ENCODE measurements around the gene SYVN1. TPM values are rescaled to one million over a fixed set of nuclear protein-coding genes. Genes with fewer than 3 reads are reported as not detected.
"Not testable (repeated sequence)": the region's sequence is repeated elsewhere in the genome, so short reads cannot be mapped to it uniquely, and the experiment has no call there.

The SYVN1 gene
- total RNA-seq, 1 donor from 2014 or later = 7.7 TPM

GRCh38 chr11:65152122-65152521 is 17.8 kb upstream of the SYVN1 start:
- no peak for FAIRE-seq

GRCh38 chr11:65151331-65151899 is 17.1 kb upstream of the SYVN1 start:
- no peak for FAIRE-seq

More at GRCh38 chr11:65152122-65152521, 17.8 kb upstream of the SYVN1 start:
- no peak for DNase-seq (ENCODE audit: low spot score in 2 of 2)

DNA sequence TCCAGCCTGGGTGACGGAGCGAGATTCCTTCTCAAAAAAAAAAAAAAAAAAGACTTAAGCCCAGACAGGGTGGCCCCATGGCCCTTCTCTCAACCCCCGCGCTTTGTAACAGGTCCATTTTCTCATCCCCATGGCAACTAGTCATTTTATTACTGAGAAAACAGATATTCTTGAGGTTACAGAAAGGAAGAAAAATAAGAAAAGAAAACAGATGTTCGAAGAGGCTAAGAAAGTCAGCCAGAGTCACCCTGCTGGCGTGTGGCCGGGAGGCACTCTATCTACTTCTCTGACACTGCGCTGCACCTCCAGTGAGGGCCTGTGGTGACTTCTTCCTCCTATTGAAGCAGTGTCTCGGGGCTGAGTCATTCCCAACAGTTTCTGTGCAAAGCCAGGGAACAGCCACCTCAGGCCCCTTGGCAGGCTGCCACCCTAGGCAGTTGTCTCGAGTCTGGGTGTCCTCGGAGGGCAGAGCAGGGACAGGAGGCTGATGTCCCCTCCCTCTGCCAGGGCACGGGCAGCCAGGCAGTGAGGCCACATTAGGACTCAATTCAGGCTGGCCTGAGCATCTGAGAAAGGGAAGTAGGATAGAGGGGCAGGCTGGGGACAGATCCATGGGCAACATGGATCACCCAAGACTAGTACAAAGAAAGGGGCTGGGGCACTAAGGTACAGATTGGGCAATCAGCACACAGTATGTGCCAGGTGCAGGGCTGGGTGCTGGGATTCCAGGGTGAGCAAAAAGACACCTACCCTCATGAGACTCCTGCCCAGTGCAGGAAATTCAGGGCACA is 16.4 kb upstream of the SYVN1 start:
- DNase-seq (ENCODE audit: low spot score in 2 of 2) = peak in 1 of 2 donors; percentile 68
- no peak for FAIRE-seq

More at GRCh38 chr11:65151331-65151899, 17.1 kb upstream of the SYVN1 start:
- DNase-seq (ENCODE audit: low spot score in 2 of 2) = no peak

DNA sequence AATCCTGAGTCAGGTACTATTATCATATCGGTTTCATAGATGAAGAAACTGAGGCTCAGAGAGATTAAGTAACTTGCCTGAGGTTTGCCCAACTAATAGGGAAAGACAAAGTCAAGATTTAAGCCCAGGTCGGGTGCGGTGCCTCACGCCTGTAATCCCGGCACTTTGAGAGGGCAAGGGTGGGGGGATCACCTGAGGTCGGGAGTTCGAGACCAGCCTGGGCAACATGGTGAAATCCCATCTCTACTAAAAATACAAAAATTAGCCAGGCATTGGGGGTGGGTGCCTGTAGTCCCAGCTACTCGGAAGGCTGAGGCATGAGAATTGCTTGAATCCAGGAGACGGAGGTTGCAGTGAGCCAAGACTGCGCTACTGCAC is 15.8 kb upstream of the SYVN1 start:
- FAIRE-seq = not testable (repeated sequence)

GRCh38 chr11:65148657-65149056 is 14.3 kb upstream of the SYVN1 start:
- FAIRE-seq = no peak

More for the DNA sequence above, 15.8 kb upstream of the SYVN1 start:
- DNase-seq (ENCODE audit: low spot score in 2 of 2) = not testable (repeated sequence)

GRCh38 chr11:65147352-65148075 is 13.2 kb upstream of the SYVN1 start:
- no peak for FAIRE-seq
- no peak for DNase-seq (ENCODE audit: low spot score in 2 of 2)

More at GRCh38 chr11:65148657-65149056, 14.3 kb upstream of the SYVN1 start:
- DNase-seq (ENCODE audit: low spot score in 2 of 2) = no peak

- no peak for FAIRE-seq
- no peak for DNase-seq (ENCODE audit: low spot score in 2 of 2)
Measured at GRCh38 chr11:65141896-65142494, 7.7 kb upstream of the SYVN1 start.

DNA sequence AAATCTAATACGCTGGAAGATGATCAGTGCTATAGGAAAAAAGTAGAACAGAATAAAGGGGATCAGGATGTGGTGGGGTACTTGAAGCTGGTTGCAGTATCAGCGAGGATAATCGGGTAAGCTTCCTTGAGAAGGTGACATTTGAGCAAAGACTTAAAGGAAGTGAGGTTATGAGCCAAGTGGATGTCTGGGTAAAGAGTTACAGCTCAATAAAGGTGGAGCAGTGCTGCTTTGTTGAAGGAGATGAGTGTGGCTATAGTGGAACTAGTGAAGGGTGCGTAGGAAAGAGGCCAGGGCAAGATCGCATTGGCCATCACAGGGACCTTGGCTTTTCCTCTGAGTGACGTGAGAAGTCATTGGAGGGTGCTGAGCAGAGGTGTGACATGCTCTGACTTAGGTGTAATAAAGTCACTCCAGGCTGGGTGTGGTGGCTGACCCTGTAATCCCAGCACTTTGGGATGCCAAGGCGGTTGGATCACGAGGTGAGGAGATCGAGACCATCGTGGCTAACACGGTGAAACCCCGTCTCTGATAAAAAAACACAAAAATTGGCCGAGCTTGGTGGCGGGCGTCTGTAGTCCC is 2.3 kb upstream of the SYVN1 start:
- DNase-seq (ENCODE audit: low spot score in 2 of 2) (no peak), FAIRE-seq (no peak)

GRCh38 chr11:65135633-65136145 is 1.4 kb upstream of the SYVN1 start:
- no peak for FAIRE-seq

DNA sequence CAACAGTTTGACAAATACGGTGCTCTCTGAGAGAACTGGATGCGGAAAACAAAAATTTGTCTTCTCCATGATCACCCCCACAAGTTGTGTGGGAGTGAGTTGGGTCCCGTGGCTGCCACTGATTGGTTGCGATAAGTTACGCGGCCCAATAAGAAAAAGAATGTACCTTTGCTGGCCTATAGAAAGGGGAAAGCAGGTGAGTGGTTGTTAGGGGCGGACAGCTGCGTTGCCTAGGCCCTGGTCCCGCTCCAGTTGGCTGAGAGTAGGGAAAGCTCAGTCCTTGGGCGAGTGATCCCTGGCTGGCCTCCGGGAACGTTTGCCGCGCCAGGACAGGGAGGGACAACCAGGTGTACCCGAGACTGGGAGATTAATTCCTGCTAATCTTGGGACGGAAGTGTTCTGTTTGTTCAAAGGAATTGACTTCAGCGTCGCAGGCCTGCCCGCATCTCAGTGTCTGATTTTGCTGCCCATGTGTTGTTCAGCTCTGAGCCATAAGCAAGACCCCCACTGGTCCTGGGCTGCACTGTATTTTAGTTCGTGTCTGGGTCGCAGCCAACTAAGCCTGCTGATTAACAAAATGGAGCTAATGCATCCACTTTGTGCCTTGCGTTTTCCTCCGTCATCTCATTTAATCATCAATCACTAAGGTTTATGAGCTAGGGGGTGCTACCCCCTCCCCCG is 773 bp upstream of the SYVN1 start:
- no peak for FAIRE-seq
- DNase-seq (ENCODE audit: low spot score in 2 of 2) = peak; percentile 81 to 91

More at GRCh38 chr11:65135633-65136145, 1.4 kb upstream of the SYVN1 start:
- DNase-seq (ENCODE audit: low spot score in 2 of 2) = no peak

GRCh38 chr11:65133724-65134123 is 595 bp downstream of the SYVN1 start:
- FAIRE-seq (no peak), DNase-seq (ENCODE audit: low spot score in 2 of 2) (peak in 1 of 2 donors; percentile 21)

DNA sequence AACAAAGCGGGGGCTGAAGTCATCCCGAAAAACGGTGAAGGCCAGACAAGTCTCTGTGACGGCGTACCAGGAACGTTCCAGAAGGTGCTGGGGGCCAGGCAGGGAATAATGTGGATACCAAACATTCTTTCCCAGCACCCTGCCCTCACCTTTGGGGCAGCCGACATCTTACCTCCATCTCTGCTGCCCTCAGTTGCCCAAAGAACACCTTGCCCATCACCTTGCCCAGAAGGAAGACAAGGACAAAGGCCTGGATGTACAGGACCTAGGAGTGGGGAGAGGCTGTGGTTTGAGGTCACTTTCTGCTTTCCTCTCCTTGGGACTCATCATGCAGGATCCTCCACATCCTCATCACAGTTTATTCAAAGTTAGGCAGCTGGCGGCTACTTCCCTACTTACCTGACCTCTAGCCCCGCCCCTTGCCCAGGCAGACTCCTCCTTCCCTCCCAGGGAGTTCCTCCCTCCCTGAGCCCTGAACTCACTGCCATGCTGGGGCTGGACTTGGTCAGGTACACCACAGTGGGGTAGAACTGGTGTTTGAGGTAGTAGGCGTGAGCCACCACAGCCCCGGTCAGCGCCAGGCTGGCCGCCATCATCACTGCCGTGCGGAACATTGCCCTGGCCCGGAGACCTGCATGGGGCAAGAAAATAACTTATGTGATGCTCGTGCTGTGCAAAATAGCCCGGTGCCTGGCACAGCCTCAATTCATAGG is 1.2 kb downstream of the SYVN1 start:
- DNase-seq (ENCODE audit: low spot score in 2 of 2) (peak in 1 of 2 donors; percentile 11), FAIRE-seq (no peak)

GRCh38 chr11:65132238-65132987 is 1.9 kb downstream of the SYVN1 start:
- DNase-seq (ENCODE audit: low spot score in 2 of 2) = peak in 1 of 2 donors; percentile 3
- no peak for FAIRE-seq

GRCh38 chr11:65131895-65132237 is 2.5 kb downstream of the SYVN1 start:
- no peak for FAIRE-seq
- peak in 1 of 2 donors; percentile 4 for DNase-seq (ENCODE audit: low spot score in 2 of 2)

- no peak for DNase-seq (ENCODE audit: low spot score in 2 of 2)
- FAIRE-seq = no peak
Measured at GRCh38 chr11:65131417-65131776, 2.9 kb downstream of the SYVN1 start.

DNA sequence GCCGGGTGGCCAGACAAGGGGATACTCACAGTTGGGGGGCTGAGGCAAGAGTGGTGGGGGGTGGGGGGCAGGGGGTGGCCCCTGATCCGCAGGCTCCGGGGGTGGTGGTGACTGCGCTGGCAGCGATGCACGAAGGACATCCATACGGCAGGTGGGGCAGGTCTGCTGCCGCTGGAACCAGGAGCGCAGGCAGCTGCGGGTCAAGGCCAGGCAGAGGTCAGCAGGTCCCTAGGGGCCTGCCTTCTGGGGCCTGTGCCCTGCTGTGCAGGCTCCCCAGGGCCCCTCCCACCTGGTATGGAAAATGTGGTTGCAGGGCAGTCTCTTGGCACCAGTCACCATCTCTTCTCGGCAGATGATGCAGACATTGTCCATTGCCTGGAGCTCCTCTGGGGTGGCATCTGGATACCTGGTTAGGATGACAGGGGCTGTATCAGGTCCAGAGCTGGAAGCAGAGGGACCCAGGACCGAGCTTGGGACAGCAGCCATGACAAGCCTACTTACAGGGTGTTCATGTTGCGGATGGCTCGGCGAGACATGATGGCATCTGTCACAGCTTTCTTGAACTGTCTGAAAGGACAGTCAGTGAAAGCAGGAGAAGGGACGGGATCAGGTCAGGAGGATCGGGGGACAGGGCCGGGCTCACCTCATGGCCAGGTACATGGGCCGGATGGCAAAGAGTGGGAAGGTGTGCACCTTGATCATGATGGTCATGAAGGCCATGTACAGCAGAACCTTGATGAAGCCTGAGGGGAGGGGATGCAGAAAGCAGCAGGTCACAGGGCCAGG is 3.5 kb downstream of the SYVN1 start:
- FAIRE-seq = no peak
- DNase-seq (ENCODE audit: low spot score in 2 of 2) = no peak

DNA sequence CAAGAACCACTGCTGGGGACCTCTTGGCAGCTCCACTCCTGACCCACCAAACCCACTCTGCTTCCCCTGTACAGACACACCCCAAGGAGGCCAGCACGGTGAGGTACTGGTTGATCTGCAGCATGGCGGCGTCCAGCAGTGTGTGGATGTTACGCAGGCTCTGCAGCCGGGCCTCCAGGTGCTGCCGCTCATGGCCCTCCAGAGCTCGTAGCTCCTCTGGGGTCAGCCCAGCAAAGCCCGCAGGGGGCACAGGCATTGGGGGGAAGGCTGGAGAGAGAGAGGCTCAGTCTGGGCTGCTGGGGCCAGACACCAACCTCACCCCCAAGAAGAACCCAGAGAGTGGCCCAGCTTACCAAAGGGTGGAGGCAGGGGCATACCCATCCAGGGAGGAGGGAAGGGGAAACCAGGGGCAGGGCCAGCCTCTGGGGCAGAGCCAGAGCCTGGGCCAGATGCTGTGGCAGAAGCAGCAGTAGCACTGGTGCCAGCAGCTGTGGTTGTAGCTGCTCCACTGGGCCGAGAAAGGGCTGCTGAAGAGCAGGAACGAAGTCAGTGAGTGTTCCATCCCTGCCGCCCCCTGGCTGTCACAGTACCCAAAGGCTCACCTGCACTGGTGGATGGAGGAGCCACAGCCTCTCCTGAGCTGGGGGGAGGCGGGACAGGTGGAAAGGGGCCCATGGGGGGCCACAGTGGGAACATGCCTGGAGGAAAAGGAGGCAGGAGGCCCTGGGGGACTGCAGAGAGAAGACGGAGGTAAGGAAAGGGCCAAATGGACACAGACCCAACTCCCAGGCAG is 4.5 kb downstream of the SYVN1 start:
- DNase-seq (ENCODE audit: low spot score in 2 of 2) = no peak
- FAIRE-seq = no peak
